ENCODE measurements around the gene ENO1. TPM values are rescaled to one million over a fixed set of nuclear protein-coding genes. Genes with fewer than 3 reads are reported as not detected.

The ENO1 gene
- total and polyA plus RNA-seq, 2 experiments from 2014 or later: 910 to 1,831 TPM

DNA sequence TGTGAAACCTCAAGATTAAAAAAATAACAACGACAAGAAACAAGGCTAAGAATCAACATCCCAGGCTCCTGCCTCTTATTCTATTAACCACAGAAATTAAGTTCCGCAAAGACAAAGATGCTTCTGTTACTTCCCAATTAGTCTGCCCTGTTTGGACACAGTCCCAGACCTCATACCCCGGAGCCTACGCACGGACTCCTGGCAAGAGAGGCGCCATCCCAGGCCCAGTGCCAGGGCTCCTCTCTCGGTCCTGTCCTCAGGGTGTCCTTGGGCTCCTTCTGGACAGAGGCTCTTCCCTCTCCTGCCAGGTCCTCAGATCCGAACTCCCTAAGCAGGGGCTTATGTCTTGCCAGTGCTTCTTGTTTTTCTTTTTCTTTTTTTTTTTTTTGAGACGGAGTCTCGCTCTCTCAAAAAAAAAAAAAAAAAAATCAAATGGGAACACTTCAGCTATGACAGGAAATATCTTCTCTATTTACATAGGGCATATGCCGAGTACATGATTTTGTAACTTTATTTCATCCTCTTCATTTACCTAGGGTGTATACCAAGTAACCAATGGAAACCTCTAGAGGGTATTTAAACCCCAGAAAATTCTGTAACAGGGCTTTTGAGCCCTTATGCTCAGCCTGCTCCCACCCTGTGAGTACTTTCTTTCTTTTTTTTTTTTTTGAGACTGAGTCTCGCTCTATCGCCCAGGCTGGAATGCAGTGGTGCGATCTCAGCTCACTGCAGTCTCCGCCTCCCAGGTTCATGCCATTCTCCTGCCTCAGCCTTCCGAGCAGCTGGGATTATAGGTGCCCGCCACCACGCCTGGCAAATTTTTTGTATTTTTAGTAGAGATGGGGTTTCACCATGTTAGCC, 11.7 kb upstream of the ENO1 start (continued):
- TF ChIP-seq, protein P1, sequence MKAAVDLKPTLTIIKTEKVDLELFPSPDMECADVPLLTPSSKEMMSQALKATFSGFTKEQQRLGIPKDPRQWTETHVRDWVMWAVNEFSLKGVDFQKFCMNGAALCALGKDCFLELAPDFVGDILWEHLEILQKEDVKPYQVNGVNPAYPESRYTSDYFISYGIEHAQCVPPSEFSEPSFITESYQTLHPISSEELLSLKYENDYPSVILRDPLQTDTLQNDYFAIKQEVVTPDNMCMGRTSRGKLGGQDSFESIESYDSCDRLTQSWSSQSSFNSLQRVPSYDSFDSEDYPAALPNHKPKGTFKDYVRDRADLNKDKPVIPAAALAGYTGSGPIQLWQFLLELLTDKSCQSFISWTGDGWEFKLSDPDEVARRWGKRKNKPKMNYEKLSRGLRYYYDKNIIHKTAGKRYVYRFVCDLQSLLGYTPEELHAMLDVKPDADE (IDR thresholded peaks at IDR 0.05): no peak
- TF ChIP-seq, protein P2, sequence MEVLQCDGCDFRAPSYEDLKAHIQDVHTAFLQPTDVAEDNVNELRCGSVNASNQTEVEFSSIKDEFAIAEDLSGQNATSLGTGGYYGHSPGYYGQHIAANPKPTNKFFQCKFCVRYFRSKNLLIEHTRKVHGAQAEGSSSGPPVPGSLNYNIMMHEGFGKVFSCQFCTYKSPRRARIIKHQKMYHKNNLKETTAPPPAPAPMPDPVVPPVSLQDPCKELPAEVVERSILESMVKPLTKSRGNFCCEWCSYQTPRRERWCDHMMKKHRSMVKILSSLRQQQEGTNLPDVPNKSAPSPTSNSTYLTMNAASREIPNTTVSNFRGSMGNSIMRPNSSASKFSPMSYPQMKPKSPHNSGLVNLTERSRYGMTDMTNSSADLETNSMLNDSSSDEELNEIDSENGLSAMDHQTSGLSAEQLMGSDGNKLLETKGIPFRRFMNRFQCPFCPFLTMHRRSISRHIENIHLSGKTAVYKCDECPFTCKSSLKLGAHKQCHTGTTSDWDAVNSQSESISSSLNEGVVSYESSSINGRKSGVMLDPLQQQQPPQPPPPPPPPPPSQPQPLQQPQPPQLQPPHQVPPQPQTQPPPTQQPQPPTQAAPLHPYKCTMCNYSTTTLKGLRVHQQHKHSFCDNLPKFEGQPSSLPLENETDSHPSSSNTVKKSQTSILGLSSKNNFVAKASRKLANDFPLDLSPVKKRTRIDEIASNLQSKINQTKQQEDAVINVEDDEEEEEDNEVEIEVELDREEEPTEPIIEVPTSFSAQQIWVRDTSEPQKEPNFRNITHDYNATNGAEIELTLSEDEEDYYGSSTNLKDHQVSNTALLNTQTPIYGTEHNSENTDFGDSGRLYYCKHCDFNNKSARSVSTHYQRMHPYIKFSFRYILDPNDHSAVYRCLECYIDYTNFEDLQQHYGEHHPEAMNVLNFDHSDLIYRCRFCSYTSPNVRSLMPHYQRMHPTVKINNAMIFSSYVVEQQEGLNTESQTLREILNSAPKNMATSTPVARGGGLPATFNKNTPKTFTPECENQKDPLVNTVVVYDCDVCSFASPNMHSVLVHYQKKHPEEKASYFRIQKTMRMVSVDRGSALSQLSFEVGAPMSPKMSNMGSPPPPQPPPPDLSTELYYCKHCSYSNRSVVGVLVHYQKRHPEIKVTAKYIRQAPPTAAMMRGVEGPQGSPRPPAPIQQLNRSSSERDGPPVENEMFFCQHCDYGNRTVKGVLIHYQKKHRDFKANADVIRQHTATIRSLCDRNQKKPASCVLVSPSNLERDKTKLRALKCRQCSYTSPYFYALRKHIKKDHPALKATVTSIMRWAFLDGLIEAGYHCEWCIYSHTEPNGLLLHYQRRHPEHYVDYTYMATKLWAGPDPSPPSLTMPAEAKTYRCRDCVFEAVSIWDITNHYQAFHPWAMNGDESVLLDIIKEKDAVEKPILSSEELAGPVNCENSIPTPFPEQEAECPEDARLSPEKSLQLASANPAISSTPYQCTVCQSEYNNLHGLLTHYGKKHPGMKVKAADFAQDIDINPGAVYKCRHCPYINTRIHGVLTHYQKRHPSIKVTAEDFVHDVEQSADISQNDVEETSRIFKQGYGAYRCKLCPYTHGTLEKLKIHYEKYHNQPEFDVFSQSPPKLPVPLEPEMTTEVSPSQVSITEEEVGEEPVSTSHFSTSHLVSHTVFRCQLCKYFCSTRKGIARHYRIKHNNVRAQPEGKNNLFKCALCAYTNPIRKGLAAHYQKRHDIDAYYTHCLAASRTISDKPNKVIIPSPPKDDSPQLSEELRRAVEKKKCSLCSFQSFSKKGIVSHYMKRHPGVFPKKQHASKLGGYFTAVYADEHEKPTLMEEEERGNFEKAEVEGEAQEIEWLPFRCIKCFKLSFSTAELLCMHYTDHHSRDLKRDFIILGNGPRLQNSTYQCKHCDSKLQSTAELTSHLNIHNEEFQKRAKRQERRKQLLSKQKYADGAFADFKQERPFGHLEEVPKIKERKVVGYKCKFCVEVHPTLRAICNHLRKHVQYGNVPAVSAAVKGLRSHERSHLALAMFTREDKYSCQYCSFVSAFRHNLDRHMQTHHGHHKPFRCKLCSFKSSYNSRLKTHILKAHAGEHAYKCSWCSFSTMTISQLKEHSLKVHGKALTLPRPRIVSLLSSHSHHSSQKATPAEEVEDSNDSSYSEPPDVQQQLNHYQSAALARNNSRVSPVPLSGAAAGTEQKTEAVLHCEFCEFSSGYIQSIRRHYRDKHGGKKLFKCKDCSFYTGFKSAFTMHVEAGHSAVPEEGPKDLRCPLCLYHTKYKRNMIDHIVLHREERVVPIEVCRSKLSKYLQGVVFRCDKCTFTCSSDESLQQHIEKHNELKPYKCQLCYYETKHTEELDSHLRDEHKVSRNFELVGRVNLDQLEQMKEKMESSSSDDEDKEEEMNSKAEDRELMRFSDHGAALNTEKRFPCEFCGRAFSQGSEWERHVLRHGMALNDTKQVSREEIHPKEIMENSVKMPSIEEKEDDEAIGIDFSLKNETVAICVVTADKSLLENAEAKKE (CRISPR knock-in tag; IDR thresholded peaks at IDR 0.05): no peak
- TF ChIP-seq ZNF114 (CRISPR knock-in tag; IDR thresholded peaks at IDR 0.05) (no peak), ZNF331 (CRISPR knock-in tag; IDR thresholded peaks at IDR 0.05; ENCODE audit: low read depth) (no peak), EZH2 (IDR thresholded peaks at IDR 0.05; ENCODE audit: low read depth, unreplicated experiment) (no peak)

DNA sequence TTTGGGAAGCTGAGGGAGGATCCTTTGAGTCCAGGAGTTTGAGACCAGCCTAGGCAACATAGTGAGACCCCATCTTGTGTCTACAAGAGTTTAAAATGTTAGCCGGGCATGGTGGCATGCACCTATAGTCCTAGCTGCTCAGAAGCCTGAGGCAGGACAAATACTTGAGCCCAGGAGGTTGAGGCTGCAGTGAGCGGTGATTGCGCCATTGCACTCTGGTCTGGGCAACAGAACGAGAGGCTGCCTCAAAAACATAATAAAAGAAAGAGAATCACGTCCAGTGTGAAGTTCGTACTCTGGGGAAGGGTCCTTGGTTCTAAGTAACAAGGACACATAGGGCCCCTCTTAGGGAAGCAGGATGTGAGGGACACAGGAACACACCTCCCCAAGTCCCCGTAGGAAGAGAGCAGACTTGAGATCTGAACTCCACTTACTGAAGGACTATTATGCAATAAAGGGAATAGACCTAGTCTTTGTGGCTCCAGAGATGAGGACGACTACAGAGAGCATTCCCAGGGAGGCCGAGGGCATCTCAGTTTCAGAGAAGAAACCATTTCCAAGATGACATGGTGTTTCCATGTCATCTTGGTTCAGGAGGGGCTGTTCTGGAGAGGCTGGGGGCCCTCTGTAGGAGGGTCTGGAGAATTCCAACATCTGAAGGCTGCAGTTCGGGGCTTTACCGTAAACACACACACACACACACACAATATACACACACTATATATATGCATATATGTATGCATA, 10.8 kb upstream of the ENO1 start:
- Histone ChIP-seq H3K4me1 (ENCODE audit: insufficient read depth) (no peaks in the 10 kb centered on the region), H2AFZ (0 out of 2 replicates have a peak overlapping the region, but pooled peaks have one; percentile 23), H3K27me3 (ENCODE audit: insufficient read depth) (no peaks in the 10 kb centered on the region), H3K4me3 (no peak overlapping the region), H3K79me2 (replicated peaks; ENCODE audit: insufficient read depth) (no peaks in the 10 kb centered on the region), H3F3A (replicated peaks; ENCODE audit: low read depth) (no peaks in the 10 kb centered on the region), H3K27ac (ENCODE audit: low read depth) (no peak overlapping the region), H3K9me2 (ENCODE audit: insufficient read depth) (no peaks in the 10 kb centered on the region), H3K36me3 (ENCODE audit: insufficient read depth) (no peaks in the 10 kb centered on the region), H4K20me1 (replicated peaks; ENCODE audit: insufficient read depth) (no peaks in the 10 kb centered on the region), H3K4me2 (no peak overlapping the region)
- DNase-seq (ENCODE audit: low spot score): no peak
- no peak for ATAC-seq
- no peak overlapping the region for H3K27ac Mint-ChIP-seq
- H3K9me3 Mint-ChIP-seq: no peaks in the 10 kb centered on the region
- no peak overlapping the region for H3K4me3 Mint-ChIP-seq
- no peaks in the 10 kb centered on the region for H3K36me3 Mint-ChIP-seq (ENCODE audit: low read depth)
- TF ChIP-seq CREB1 (CRISPR knock-in tag; IDR thresholded peaks at IDR 0.05; ENCODE audit: low read depth) (no peak), ZNF331 (CRISPR knock-in tag; IDR thresholded peaks at IDR 0.05; ENCODE audit: low read depth) (no peak), EZH2 (IDR thresholded peaks at IDR 0.05; ENCODE audit: low read depth, unreplicated experiment) (no peak)
- TF ChIP-seq, protein P3, sequence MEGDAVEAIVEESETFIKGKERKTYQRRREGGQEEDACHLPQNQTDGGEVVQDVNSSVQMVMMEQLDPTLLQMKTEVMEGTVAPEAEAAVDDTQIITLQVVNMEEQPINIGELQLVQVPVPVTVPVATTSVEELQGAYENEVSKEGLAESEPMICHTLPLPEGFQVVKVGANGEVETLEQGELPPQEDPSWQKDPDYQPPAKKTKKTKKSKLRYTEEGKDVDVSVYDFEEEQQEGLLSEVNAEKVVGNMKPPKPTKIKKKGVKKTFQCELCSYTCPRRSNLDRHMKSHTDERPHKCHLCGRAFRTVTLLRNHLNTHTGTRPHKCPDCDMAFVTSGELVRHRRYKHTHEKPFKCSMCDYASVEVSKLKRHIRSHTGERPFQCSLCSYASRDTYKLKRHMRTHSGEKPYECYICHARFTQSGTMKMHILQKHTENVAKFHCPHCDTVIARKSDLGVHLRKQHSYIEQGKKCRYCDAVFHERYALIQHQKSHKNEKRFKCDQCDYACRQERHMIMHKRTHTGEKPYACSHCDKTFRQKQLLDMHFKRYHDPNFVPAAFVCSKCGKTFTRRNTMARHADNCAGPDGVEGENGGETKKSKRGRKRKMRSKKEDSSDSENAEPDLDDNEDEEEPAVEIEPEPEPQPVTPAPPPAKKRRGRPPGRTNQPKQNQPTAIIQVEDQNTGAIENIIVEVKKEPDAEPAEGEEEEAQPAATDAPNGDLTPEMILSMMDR (conservative IDR thresholded peaks at IDR 0.05; ENCODE audit: low read depth in 2 of 2): peak in 1 of 2 experiments; percentile 22; a peak in 2 of 4 replicates
- H3K4me1 Mint-ChIP-seq: peaks cover 3% of the 10 kb centered on the region; the same call in 1 of the 3 replicates
- peaks cover 6% of the 10 kb centered on the region for H3K27me3 Mint-ChIP-seq (ENCODE audit: insufficient read depth, low read depth, poor library complexity)
